GM18505 (cell line): ENCODE results near the gene PRKG1.
A peak's percentile ranks its signal among the peaks of the same experiment; 100 is the strongest.

Source experiments
- ATAC-seq: cut with Tn5 transposase; IDR thresholded peaks from one replicate; pipeline ENCODE4 v1.9.1; 2021; ENCODE audit not compliant: unreplicated experiment
- POLR2A ChIP-seq: IDR thresholded peaks from 4 replicates; pipeline ENCODE4 v1.6.1; 2011; ENCODE audit warnings: borderline replicate concordance; ENCODE audit not compliant: insufficient read depth, insufficient read length; ENCODE audit errors: extremely low read depth

The PRKG1 gene

DNA sequence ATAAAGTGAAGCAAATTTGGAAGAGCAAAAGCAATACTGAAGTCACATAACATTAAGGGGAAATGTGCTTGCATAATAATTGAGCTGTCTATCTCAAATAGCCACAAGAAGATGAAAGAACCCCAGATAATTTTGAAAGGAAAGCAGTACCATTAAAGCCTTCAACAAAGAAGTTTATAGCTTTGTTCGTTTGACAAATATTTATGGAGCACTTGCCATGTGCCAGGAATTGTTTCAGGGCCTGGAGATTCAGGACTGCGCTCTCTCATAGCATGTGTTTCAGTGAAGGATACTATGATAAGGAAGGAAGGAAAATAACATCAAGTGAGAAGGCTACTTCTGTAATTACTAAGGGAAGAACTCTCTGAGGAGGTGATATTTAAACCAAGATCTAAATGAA is 837.4 kb downstream of the PRKG1 start:
- no peak for ATAC-seq
- TF ChIP-seq POLR2A, result no peak

GRCh38 chr10:51915031-51915542 is 840.8 kb downstream of the PRKG1 start:
- ATAC-seq, result no peak
- TF ChIP-seq POLR2A, result no peak

DNA sequence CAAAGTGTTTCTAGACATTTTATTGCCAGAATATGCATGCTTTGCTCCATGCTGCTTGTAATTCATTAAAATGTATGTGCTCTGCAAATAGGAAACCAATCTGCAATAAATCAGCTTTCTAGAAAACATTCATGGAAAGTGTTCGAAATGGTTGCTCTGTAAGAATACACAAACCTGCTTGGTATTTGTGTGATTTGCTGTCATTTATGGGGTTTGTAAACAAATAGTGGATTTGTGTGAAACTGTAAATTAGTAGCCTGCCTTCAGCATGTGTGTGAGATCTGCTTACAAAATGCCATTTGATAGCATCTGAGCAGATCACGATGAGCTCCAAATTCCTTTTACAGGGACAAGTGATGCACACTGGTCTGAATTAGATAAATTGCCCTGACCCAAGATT is 844.2 kb downstream of the PRKG1 start:
- ATAC-seq, result peak; percentile 16
- no peak for TF ChIP-seq POLR2A

- TF ChIP-seq POLR2A, result no peak
- peak; percentile 72 for ATAC-seq
These were observed 844.6 kb downstream of the PRKG1 start for GRCh38 chr10:51918884-51919325.

DNA sequence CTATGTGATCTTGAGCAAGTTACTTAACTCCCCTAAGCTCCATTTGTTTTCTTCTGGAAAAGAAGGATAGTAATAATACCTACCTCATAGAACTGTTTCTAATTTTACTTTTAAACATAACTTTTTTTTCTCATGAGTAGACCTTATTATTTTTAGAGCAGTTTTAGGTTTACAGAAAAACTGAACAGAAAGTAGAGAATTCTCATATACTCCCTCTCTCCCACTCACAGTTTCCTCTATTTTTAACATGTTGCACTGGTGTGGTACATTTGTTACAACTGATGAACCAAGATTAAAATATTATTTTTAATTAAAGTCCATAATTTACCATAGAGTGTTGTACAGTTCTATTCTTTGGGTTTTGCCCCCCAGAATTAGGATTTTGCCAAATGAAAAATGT is 846.4 kb downstream of the PRKG1 start:
- ATAC-seq, result no peak
- TF ChIP-seq POLR2A, result no peak

- no peak for ATAC-seq
- no peak for TF ChIP-seq POLR2A
These were observed 850.1 kb downstream of the PRKG1 start for GRCh38 chr10:51924359-51924758.

- TF ChIP-seq POLR2A, result no peak
- no peak for ATAC-seq
These were observed 852.0 kb downstream of the PRKG1 start for GRCh38 chr10:51926337-51926736.

GRCh38 chr10:51928162-51928561 is 853.9 kb downstream of the PRKG1 start:
- no peak for TF ChIP-seq POLR2A
- ATAC-seq, result no peak

DNA sequence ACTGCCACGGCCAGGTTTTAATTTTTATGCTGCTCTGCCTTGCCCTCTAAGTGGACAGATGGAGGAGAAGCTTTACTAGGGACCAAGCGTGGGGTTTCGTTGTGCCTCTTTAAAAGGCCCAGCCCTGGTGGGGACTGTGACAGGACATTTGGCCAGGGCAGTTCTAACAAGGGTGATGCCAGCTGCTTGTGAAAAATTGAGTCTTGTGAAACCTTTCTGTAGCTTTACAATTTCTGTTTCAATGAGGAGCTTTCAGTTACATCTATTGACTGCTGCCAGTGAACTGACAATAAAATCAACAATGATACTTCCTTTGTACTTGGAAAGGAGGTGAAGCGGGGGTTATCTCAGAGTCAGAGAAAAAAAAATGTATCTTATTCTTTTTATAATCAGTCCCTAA is 858.2 kb downstream of the PRKG1 start:
- TF ChIP-seq POLR2A, result no peak
- no peak for ATAC-seq

DNA sequence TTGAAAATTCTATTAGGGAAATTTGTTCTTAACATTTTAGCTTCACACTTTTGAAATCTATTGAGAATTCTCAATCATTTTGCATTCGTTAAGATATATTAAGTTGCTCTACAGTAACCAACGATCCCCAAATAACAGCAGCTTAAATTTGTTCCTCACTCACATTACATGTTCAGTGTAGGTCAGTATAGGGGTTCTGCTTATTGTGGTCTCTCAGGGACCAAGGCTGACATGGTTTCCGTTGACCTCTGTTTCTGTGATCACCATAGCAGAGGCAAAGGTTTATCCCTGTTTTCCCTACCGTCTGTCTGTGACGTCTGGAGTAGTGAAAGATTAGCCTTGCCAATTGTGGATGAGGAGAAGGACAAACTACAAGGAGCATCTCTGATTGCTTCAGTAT is 860.1 kb downstream of the PRKG1 start:
- no peak for ATAC-seq
- no peak for TF ChIP-seq POLR2A

GRCh38 chr10:51935341-51935740 is 861.1 kb downstream of the PRKG1 start:
- ATAC-seq, result no peak
- TF ChIP-seq POLR2A, result no peak

- ATAC-seq, result no peak
- TF ChIP-seq POLR2A, result no peak
These were observed 863.2 kb downstream of the PRKG1 start for GRCh38 chr10:51937308-51938140.

DNA sequence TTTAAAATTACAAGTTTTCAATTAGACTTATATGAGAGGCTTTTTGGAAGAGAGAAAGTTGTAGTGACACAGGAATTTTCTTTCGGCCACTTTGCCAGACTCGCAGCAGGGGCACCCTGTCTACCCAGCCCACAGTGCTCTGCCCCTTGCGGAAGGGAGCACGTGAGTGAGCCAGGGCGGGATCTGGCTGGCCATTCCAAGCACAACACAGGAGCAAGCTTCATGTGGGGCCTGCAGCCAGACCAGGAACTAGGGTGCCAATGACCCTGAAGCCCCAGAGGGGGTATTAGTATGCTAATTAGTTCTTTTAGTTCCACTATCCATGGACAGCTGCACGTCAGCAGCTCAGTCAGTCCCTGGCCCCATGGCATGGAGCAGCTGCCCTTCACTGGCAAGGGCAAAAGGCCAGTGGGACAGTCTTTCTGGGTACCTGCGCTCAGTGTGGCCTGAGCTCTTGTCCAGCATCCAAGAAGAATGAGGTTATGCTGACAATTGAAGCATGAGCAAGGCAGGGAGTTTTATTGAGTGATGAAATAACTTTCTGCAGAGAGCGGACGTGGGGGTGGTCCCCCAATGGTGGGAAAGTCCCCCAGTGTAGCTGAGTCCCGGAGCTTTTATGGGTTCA is 876.2 kb downstream of the PRKG1 start:
- no peak for ATAC-seq
- no peak for TF ChIP-seq POLR2A

- ATAC-seq, result no peak
- TF ChIP-seq POLR2A, result no peak
These were observed 876.8 kb downstream of the PRKG1 start for GRCh38 chr10:51950996-51951555.
